Ishikawa (cell line): ENCODE data around the gene MRPL18.

Experiments
- CEBPB ChIP-seq: IDR thresholded peaks from 2 replicates; pipeline ENCODE4 v1.6.1; 2012
- CREB1 ChIP-seq: IDR thresholded peaks from 2 replicates; pipeline ENCODE4 v1.6.1; 2012; ENCODE audit warnings: low read depth
- EGR1 ChIP-seq: IDR thresholded peaks from 2 replicates; pipeline ENCODE4 v1.6.1; 2012
- EP300 ChIP-seq: IDR thresholded peaks from 2 replicates; pipeline ENCODE4 v1.6.1; 2012; ENCODE audit warnings: borderline replicate concordance
- FOXM1 ChIP-seq: IDR thresholded peaks from 2 replicates; pipeline ENCODE4 v1.6.1; 2012; ENCODE audit warnings: low read depth, borderline replicate concordance
- MAX ChIP-seq: IDR thresholded peaks from 2 replicates; pipeline ENCODE4 v1.6.1; 2012
- NFIC ChIP-seq: IDR thresholded peaks from 2 replicates; pipeline ENCODE4 v1.6.1; 2012
- RAD21 ChIP-seq: IDR thresholded peaks from 2 replicates; pipeline ENCODE4 v1.6.1; 2012; ENCODE audit warnings: low read depth
- REST ChIP-seq: IDR thresholded peaks from 2 replicates; pipeline ENCODE4 v1.6.1; 2012; ENCODE audit warnings: low read depth, mild to moderate bottlenecking
- TAF1 ChIP-seq: IDR thresholded peaks from 2 replicates; pipeline ENCODE4 v1.6.1; 2012; ENCODE audit warnings: low read depth, mild to moderate bottlenecking
- TCF12 ChIP-seq: IDR thresholded peaks from 2 replicates; pipeline ENCODE4 v1.6.1; 2012; ENCODE audit warnings: low read depth
- TEAD4 ChIP-seq: IDR thresholded peaks from 2 replicates; pipeline ENCODE4 v1.6.1; 2012
- USF1 ChIP-seq: IDR thresholded peaks from 2 replicates; pipeline ENCODE4 v1.6.1; 2012
- YY1 ChIP-seq: IDR thresholded peaks from 2 replicates; pipeline ENCODE4 v1.6.1; 2012; ENCODE audit warnings: low read depth
- ZBTB7A ChIP-seq: IDR thresholded peaks from 2 replicates; pipeline ENCODE4 v1.6.1; 2012; ENCODE audit warnings: low read depth

The MRPL18 gene

GRCh38 chr6:159772196-159772595 is 18.1 kb upstream of the MRPL18 start:
- TF ChIP-seq CREB1 (no peak), EP300 (no peak), TEAD4 (no peak)

- no peak for TF ChIP-seq ZBTB7A
Measured at GRCh38 chr6:159777240-159777904, 12.9 kb upstream of the MRPL18 start.

- TF ChIP-seq CEBPB (no peak), ZBTB7A (no peak), CREB1 (no peak), YY1 (no peak), REST (no peak), TCF12 (no peak), FOXM1 (no peak), EP300 (no peak), TEAD4 (no peak), TAF1 (no peak), NFIC (no peak), EGR1 (no peak), USF1 (no peak)
Measured at GRCh38 chr6:159778131-159778530, 12.1 kb upstream of the MRPL18 start.

GRCh38 chr6:159778542-159779103 is 11.6 kb upstream of the MRPL18 start:
- TF ChIP-seq EP300 (no peak), ZBTB7A (no peak)

- TF ChIP-seq FOXM1: no peak
Measured at GRCh38 chr6:159788276-159788675, 2.0 kb upstream of the MRPL18 start.

GRCh38 chr6:159788753-159789376 is 1.4 kb upstream of the MRPL18 start:
- TF ChIP-seq EP300 (no peak), FOXM1 (no peak), USF1 (no peak), RAD21 (no peak)

- TF ChIP-seq YY1: peak; percentile 69
- TF ChIP-seq TAF1: peak; percentile 91
- 0 out of 2 replicates have a peak, but pooled peaks have one; percentile 18 for TF ChIP-seq EP300
- TF ChIP-seq TCF12: peak; percentile 59; the same call in 1 of the 2 replicates
- TF ChIP-seq FOXM1: 0 out of 2 replicates have a peak, but pooled peaks have one; percentile 14
- TF ChIP-seq ZBTB7A: no peak
- TF ChIP-seq MAX: peak; percentile 71
- TF ChIP-seq USF1: no peak
- TF ChIP-seq REST: no peak
Measured at GRCh38 chr6:159789377-159790148, 704 bp upstream of the MRPL18 start, which contains the start of gene TCP1. Gene TCP1 (minus strand): TSS chr6:159789602. CDS start chr6:159789468, 134 bp downstream.
